GM21423 (cell line): ENCODE measurements around the gene HOXD10.

Experiments used
- ATAC-seq: cut with Tn5 transposase; IDR thresholded peaks from one replicate; pipeline ENCODE4 v1.9.1; 2021; ENCODE audit warnings: mild to moderate bottlenecking, moderate library complexity; ENCODE audit not compliant: unreplicated experiment

HOXD10 gene

DNA sequence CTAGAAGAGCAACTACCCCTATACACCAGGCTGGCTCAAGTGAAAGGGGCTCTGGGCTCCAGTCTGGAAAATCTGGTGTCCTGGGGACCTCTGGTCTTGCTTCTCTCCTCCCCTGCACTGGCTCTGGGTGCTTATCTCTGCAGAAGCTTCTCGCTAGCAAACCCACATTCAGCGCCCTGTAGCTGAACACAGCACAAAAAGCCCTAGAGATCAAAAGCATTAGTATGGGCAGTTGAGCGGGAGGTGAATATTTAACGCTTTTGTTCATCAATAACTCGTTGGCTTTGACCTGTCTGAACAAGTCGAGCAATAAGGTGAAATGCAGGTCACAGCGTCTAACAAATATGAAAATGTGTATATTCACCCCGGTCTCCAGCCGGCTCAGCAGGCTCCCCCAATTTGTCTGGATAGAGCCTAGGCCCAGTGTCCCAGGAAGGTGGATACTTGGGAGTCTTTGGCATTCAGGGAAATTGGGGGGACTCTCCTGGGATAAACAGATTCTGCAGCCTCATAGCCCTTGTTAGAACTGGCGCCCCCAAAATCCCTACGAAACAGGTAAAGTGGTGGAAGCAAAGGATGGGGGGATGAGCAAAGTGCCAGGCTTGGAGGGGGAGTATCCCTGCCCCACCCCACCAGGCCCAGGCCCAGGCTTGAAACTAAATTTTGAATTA lies 32.3 kb downstream of the HOXD10 start:
- no peak for ATAC-seq

DNA sequence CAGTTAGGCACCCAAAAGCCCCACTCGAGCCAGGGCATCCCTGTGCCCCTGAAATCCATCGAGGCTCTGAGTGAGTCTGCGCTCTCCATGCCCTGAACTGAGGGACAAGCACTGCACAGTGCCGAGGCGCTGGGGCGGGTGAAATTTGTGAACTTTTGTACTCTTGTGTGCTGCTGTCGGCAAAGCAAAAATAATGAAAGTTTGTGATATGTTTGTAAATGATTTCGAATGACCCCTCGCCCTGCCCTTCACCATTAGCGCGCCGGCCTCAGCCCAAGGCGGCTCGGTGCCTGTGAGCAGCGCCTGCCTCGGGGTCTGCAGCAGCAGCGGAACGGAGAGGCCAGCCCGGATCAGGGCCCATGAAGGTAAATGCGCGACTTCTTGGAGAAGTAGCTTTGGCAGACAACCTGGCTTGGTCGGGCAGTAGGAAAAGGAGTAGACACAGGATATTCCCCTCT lies 32.9 kb downstream of the HOXD10 start:
- ATAC-seq, result no peak

DNA sequence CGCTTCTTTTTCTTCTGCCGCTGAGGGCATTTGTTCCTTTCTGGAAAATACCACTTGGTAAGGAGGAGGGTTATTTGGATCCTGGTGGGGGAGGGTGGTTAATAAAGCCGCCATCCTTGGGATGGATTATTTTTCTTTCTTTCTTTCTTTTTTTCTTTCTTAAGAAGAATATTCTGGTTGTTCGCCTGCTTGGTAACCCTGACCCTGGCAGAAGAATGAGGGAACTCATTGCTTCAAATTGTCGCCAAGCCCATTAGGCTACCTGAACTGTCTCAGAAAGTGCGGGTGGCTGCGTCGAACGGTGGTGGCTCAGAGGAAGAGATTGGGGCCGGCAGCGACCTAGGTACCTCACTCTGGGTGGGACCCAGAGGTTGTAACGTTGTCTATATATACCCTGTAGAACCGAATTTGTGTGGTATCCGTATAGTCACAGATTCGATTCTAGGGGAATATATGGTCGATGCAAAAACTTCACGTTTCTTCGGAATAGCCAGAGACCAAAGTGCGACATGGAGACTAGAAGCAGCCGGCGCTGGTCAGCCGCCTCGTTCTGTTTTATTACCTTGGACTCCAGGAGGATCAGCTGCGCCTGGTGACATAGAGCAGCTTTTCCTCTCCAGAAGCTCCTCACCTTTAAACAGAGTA lies 33.5 kb downstream of the HOXD10 start:
- ATAC-seq, result no peak

DNA sequence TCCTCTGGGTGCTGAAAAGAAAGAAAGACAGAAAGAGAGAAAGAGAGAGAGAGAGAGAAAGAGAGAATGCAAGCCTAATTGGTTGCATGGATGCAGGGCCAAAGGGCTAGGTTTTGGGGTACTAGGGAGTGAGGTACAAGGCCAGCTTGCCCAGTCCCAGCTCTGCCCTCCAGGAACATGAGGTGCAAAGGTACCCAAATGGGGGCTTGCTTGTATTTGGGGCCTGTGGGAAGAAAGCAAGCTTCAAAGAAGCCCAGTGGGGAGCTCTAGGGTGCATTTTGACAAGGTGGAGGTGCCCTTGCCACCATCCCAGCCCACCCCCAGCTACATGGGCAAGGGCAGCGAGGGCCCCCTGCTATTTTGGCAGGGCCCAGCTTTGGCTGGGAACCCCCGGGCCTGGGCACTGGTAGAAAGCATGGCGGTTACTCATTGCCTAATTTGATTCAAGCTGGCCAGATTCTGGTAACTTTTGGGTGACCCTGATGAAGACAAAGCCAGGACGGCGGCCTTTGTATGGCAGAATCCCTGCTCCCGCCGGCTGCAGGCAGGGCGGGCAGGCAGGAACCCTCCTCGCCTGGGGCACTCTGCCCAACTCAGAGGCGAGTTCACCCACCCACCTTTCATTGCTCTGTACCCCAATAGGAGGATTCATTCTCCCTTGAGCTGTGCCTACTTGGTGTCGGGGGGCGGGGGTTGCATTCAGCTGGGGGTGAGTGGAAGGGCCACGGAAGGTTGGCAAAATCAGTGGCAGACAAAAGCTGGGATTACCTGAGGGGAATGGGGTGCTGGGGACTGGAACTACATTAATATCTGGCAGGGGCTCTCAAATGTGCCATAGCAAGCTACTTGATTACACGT lies 34.2 kb downstream of the HOXD10 start:
- no peak for ATAC-seq

DNA sequence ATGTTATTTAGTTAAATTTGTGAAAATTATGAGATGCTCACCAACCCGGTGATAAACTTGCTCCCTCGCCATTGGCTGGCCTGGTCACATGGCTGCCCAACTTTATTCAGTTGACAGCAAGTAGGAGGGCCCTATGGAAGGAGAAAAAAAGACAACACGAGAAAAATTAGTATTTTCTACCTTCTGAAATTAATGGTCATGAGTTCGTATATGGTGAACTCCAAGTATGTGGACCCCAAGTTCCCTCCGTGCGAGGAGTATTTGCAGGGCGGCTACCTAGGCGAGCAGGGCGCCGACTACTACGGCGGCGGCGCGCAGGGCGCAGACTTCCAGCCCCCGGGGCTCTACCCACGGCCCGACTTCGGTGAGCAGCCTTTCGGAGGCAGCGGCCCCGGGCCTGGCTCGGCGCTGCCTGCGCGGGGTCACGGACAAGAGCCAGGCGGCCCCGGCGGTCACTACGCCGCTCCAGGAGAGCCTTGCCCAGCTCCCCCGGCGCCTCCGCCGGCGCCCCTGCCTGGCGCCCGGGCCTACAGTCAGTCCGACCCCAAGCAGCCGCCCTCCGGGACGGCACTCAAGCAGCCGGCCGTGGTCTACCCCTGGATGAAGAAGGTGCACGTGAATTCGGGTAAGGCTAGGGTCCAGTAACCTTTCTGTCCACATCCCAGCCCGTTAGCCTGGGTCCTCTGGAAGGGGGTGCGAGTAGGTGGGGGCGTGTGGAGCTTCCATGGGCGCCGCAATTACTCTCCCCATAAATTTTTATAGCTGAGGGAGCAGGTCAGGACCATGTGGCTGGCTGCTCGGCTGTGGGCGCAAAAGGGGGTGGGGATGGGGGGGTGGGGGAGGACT lies 35.1 kb downstream of the HOXD10 start, which contains the start of gene HOXD4:
Gene HOXD4, plus strand, starts transcription at position 109 of the 846 bp plus-strand sequence. Its CDS starts 84 bp downstream, at position 193.
- ATAC-seq, result no peak

DNA sequence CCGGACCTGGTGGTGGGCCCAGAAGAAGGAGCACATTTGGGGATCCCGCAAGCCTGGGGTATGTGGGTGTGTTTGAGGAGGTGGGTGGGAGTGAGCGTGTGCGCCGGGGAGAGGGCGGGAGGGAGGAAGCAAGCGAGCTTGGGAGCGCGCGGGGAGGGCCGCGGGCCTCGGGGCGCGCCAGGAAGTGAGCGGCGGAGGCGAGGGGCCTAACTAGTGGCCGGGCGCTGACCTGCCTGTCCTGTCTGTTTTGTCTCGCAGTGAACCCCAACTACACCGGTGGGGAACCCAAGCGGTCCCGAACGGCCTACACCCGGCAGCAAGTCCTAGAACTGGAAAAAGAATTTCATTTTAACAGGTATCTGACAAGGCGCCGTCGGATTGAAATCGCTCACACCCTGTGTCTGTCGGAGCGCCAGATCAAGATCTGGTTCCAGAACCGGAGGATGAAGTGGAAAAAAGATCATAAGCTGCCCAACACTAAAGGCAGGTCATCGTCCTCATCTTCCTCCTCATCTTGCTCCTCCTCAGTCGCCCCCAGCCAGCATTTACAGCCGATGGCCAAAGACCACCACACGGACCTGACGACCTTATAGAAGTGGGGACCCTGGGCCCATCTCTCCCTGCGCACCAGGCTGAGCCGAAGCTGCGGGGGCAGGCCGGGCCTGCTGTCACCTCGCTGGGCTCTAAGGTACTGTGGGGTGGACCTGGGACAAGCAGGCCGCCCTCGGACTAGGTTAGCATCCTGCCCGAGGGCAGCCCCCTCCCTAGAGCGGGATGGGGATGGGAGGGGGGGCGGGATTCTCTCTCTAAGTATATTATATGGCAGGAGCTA lies 36.0 kb downstream of the HOXD10 start:
- ATAC-seq, result no peak

DNA sequence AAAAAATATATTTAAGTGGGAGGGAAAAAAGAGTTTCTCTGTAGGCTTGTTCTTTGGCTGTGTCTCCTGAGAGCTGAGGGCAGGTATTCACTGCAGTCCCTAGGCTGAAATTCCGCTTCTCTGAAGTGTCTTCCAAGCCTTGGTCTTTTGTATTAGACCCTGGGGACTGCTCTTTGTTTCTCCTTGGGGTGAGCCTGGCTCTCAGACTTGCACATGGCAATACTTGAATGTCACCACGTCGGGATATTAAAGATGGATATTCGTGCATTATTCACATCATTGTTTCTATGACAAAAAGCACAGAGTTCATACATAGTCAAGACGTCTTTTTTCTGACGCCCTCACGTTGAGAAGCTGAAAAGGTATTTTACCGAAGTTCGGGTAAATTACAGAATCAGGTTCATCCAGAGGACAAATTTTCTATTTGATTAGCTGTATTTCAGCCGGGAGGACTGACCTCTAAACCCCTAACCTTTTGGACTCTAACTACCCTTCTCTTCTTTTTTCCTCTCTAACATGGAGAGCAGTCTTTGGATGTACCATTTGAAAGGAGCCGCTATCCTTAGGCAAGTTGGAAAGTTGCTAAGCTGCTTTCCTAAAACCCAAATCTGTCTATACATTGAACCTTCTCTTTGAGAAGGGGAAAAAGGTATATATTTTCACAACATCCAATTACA lies 38.1 kb downstream of the HOXD10 start:
- ATAC-seq, result no peak

DNA sequence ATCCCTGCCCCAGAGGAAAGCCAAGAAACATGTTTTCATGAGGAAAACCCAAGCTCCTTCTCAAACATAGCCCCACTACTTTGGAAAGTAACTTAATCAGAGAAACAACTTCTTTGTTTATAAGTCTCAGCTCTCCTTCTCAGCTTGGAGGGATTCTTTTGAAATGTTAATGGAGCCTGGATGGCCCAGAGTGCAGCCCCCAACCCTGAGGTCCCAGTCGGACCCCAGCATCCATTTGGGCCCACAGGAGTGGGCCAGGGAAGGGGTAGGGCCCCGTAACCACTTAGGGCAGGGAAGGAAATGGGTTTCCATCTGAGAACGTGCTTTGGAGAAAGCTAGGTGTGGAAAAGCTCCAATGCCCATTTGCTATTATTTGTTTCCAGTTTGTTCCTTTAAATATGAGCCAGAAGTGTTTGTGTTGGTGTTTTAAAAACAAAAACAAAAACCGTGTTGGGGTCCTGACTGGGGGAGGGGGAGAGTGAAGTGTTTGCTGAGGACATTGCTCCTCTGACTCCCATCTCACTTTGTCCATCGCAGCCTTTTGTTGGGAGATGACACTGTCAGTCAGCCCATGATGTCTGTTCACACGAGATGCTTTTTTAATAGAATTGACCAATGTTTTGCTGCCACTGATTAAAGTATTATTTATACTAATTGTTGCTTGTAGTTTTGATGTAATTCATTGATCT lies 38.9 kb downstream of the HOXD10 start:
- ATAC-seq, result no peak

DNA sequence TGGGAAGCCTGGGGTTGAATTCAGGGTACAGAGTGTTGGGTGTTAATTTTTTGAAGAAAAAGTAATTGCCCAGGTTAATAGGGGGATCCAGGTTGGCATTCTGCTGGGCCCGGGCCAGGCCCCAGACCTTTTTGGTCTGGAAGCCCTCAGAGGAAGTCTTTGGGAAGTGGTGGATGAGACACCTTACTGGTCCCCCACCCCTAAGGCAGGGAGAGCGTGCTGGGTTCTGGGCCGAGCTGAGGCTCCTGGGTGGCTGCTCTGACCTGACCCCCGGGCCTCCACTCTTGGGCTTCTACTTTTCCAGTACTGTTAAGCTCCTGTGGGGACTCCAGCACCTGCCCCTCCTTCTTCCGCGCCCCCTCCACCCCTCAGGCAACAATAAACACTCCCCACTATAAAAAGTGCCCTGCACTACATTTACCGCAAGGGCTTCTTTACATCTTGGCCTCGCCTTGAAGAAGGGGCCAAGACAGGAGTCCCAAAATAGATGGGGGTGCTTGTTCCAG lies 39.8 kb downstream of the HOXD10 start:
- ATAC-seq, result no peak

DNA sequence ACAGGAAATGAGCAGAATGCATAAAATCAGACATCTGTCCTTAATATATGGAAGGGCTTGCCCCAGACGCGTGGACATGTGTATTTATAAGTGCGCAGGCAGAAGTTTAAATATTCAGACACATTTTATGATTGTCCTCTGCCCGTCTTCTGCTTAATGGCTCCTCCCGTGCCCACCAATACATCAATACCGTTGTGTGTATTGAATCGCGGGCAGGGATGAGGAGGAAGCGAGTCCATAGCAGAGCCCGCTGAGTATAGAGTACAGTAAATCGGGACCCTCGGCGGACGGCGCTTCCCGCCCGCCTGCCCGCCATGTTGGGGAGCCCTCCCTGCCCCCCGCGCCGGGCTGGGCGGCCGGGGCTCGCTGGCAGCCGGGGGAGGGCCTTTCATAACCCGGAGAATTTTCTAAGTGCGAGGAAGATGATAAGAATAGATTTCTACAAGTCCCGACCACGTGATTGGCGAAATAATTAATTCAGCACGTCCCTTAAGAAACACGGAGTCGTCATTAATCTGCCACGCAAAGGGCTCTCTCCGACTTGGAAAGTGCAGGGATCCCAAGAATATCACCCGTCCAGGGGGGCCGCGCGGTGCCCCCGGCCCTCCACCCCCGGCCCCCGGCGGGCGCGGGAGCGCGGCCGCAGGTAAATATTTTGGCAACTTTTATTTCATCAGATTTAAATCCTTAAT lies 40.4 kb downstream of the HOXD10 start, which contains the start of gene HOXD3:
Gene HOXD3, plus strand, starts transcription at position 501 of the 692 bp plus-strand sequence. CDS start 11,808 bp downstream, outside the sequence.
- ATAC-seq, result no peak

DNA sequence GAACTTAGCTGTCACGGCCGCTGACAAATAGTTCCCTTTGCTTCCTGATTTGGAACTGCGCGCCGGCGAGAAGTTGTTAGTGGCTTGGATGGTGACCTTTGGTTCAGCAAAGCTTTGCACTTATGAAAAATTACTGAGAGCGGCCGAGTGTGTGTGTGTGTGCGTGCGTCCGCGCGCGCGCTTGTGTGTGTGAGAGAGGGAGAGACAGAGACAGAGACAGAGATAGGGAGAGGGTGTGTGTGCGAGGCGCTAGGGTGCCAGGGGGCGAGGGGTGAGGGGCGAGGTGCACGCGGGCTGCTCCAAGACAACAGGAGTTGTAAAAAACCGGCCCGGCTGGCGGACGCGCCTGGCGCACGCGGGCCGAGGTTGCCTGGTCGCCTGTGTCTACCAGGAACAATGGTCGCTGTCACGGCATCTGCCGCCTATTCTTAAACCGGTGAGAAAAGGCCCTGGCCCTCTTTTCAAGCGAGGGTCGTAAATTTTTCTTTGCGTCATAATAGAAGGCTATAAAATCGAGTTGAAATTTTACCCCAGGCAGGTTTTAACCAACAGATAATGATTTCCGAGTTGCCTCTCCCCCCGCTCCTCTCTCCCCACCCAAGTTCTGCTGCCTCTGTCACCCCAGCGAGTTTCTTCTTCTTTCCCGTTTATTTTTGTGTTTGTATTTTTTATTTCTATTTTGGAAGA lies 41.1 kb downstream of the HOXD10 start:
- ATAC-seq, result no peak

DNA sequence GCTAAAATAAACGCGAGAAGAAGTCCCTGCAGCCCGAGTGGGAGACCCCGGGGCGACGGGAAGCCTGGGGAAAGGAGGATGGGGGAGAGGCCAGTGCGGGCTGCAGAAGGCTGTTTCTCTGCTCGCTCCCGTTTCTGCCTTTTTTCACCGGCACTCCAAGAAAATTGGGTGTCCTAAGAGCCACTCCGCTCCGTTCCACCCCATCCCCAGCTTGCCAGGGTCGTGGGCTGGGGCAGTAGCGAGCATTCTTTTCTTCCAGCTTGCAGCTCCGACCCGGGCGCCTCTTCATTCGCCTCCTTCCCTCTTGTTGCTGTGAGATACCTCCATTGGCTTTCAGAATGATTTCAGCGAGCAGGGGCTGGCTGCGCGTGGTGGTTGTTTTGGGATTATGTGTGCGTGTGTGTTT lies 41.6 kb downstream of the HOXD10 start:
- ATAC-seq, result no peak

DNA sequence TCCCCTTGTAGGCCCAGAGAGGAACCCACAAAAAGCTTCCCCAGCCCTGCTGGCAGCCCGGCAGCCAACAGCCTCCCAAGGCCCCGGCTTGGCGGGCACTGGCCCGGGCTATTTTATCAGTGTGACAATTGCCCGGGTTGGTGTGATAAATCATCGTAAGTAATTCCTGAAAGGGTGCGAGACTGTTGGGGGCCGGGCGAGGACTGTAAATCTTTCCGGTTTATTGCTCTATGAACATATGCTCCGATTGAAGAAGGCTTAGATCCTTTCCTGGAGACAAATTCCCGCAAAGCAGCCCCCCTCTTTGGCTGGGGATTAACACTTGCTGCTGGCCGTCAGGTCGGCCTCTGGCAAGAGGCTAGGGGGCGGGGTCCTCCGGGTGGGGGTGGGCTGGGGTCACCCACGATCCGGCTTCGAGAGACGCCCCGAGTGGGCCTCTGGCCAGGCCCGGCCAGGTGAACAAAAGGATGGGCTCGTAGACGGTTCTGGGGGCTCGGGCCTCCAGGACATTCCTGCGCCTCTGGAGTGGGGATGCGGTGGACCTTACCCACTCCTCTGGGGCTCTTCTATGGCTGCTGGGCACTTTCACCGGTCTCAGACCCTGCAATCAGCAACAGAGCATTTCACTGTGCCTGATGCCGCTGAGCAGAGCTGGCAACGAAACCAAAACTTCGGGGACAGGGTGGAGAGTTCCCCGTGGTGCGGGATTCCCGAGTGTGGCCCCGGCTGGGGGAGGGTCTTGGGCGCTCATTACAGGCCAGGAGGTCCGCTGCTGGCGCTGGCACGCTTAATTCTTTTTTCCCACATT lies 42.5 kb downstream of the HOXD10 start:
- no peak for ATAC-seq

DNA sequence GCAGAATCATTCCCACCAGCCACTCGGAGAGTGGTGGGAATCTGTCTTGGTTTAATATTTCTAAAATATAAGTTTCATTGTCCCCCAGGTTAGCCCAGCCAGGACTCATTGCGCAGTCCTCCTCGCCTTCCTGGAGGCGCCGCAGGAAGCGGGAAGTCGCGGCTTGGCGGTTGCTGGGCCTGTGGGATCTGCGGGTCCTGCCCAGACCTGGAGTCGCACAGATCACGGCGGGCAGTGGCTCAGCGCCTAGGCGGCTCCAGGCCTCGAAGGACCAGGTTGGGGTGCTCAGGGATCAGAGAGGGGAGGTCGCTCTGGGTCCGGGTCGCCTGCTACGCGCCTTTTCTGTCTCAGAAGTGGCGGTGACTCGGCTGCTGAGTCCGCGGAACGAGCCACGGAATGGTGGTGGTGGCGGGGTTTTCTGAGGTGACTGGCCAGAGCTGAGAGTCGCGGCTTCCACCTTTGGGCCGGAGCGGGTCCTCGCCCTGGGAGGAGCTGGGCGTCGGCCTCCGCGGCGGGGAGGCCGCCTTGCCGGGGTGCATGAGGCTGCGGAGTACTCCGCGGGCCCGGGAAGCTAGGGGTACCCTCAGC lies 43.2 kb downstream of the HOXD10 start:
- ATAC-seq, result no peak

DNA sequence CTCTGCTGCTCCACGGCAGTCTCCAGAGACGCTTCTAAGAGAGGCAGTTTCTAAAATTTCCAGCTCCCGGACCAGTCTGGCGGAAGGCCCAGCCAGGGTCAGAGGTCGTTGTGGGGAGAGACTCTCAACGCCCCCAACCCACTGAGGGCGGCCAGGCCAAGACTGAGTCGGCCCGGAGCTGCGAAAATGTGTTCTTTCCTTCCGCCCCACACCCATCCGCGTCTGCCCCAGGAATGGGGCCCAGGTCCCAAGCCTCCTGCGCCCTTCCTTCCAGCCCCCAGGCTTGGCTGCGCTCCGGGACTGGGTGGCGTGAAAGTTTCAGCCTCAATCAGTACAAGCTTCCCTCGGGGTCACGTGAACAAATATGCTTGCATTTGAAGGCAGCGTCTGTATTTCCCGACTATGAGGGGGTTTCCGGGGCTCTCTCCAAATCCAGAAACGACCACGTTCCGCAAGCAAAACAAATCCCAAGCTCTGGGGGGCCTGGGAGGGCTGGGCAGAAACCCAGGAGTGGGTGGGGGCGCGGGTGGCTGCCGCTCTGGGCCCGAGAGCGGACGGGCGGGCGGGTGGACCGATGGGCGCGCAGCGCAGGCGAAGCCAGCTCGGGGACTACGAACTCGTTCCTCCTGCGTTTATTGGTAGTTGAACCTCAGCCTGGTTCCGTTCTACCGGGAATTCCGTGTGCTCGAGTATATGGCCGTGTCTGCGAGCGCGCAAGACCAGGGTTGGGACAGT lies 43.8 kb downstream of the HOXD10 start:
- no peak for ATAC-seq
